Esophagus muscularis mucosa (tissue), 4 donors: ENCODE results near the gene PCDH9. TPM values are rescaled to one million over a fixed set of nuclear protein-coding genes. Genes with fewer than 3 reads are reported as not detected.

ENCODE experiments used
- DNase-seq: peaks from one replicate; pipeline ENCODE4 v3.0.0-alpha.2; 2017; ENCODE audit errors: extremely low spot score
- H3K27ac ChIP-seq, 4 donors: fragments of 200-600 bp; sonication (generic); replicated peaks in 1 of 4; 1 replicate in 3 of 4; 2 replicates in 1 of 4; pipeline ENCODE4 v1.5.1; 2016 to 2019; ENCODE audit warnings: mild to moderate bottlenecking in 1 of 4
- H3K27me3 ChIP-seq, 4 donors: fragments of 200-600 bp; sonication (generic); one replicate each; pipeline versions ENCODE4 v1.5.1 to v1.6.0; 2016 to 2019
- H3K36me3 ChIP-seq, 4 donors: fragments of 200-600 bp; sonication (generic); one replicate each; pipeline ENCODE4 v1.5.1; 2016 to 2019
- H3K4me1 ChIP-seq, 4 donors: fragments of 200-600 bp; sonication (generic); one replicate each; pipeline ENCODE4 v1.5.1; 2016 to 2019
- H3K4me3 ChIP-seq, 4 donors: fragments of 200-600 bp; sonication (generic); 1 replicate in 2 of 4; 2 replicates in 2 of 4; pipeline ENCODE4 v1.5.1; 2016 to 2019; ENCODE audit warnings: mild to moderate bottlenecking in 4 of 4, moderate library complexity in 1 of 4
- H3K9me3 ChIP-seq, 4 donors: fragments of 200-600 bp; sonication (generic); 1 replicate in 3 of 4; 2 replicates in 1 of 4; pipeline ENCODE4 v1.5.1; 2016 to 2019
- EP300 ChIP-seq: sonication (generic); formaldehyde crosslinking; IDR thresholded peaks from one replicate; pipeline ENCODE4 v1.6.1; 2017; ENCODE audit warnings: antibody characterized with exemption
- POLR2A ChIP-seq: fragments of 450-650 bp; IDR thresholded peaks from one replicate; pipeline ENCODE4 v1.6.1; 2017; ENCODE audit warnings: antibody characterized with exemption, moderate library complexity, mild to moderate bottlenecking, low read depth
- POLR2AphosphoS5 ChIP-seq, 2 donors: sonication (generic); formaldehyde crosslinking; IDR thresholded peaks; one replicate each; pipeline ENCODE4 v1.6.1; 2017; ENCODE audit warnings: antibody characterized with exemption in 2 of 2
- WGBS: methylation state at CpG from one replicate; pipeline ENCODE4 v1.1.5; 2018; 5-methylcytosine and 5-hydroxymethylcytosine counted together
- intact Hi-C: fragments of 100-400 bp; cut with DNase I; formaldehyde crosslinking; loops from one replicate; pipeline ENCODE4 v1.15.1; 2023
- total RNA-seq, 4 donors: library from RNA; depleted of rRNA; stranded (reverse); fragments of >200 nt; gene quantifications; one replicate each; pipeline versions ENCODE4 v1.1.0 to v1.2.1, GENCODE V29; 2016
- TF ChIP-seq, protein P1 (sequence below), 3 experiments: fragments of 200-600 bp in 2 of 3; fragments of 450-650 bp in 1 of 3; sonication (generic) in 2 of 3; IDR thresholded peaks; one replicate each; pipeline ENCODE4 v1.5.1; 2017 to 2019; ENCODE audit warnings: antibody characterized with exemption in 3 of 3, mild to moderate bottlenecking in 2 of 3, moderate library complexity in 1 of 3

The PCDH9 gene
- total RNA-seq, 4 donors from 2014 or later = 33.8 to 81.8 (median 49.1) TPM

- H3K27ac ChIP-seq = no peak overlapping the region
- WGBS = 91% methylated on average over 2 of the region's 2 CpGs
- no peaks in the 10 kb centered on the region for H3K9me3 ChIP-seq
- H3K4me1 ChIP-seq = peaks cover 5 to 31% (median 22%) of the 10 kb centered on the region in 4 donors
- no peaks in the 10 kb centered on the region for H3K27me3 ChIP-seq
- TF ChIP-seq EP300 (no peak), POLR2AphosphoS5 (IDR thresholded peaks at IDR 0.05) (no peak), POLR2A (no peak)
- TF ChIP-seq, protein P1, sequence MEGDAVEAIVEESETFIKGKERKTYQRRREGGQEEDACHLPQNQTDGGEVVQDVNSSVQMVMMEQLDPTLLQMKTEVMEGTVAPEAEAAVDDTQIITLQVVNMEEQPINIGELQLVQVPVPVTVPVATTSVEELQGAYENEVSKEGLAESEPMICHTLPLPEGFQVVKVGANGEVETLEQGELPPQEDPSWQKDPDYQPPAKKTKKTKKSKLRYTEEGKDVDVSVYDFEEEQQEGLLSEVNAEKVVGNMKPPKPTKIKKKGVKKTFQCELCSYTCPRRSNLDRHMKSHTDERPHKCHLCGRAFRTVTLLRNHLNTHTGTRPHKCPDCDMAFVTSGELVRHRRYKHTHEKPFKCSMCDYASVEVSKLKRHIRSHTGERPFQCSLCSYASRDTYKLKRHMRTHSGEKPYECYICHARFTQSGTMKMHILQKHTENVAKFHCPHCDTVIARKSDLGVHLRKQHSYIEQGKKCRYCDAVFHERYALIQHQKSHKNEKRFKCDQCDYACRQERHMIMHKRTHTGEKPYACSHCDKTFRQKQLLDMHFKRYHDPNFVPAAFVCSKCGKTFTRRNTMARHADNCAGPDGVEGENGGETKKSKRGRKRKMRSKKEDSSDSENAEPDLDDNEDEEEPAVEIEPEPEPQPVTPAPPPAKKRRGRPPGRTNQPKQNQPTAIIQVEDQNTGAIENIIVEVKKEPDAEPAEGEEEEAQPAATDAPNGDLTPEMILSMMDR (IDR thresholded peaks at IDR 0.05) = no peak
- no peak for DNase-seq
- H3K36me3 ChIP-seq = no peaks in the 10 kb centered on the region
- intact Hi-C loops = no loop called here
- H3K4me3 ChIP-seq = no peak overlapping the region
Observed at GRCh38 chr13:66402546-66402945, 827.6 kb downstream of the PCDH9 start.

DNA sequence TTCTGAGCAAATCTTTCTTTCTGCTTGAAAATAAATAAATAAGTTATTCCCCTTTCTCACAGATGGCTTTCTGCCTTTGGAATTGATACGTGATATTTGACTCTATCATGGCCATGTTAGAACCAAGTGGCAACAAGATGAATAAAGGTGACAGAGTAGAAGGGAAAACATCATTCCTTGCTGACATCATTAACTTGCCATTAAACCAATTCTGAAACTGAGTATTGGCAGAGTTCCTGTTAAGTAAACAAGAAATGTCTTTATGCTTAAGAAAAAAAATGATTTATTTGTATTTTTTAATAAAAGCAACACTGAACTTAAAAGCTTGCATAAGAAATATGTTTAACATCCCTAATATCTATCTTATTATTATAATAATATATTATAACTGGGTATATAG is 828.1 kb downstream of the PCDH9 start:
- intact Hi-C loops = no loop called here
- no peaks in the 10 kb centered on the region for H3K36me3 ChIP-seq
- DNase-seq = no peak
- H3K4me3 ChIP-seq = no peak overlapping the region
- no peaks in the 10 kb centered on the region for H3K27me3 ChIP-seq
- H3K4me1 ChIP-seq = peaks cover 5 to 26% (median 18%) of the 10 kb centered on the region in 4 donors
- H3K27ac ChIP-seq = no peak overlapping the region
- TF ChIP-seq POLR2AphosphoS5 (IDR thresholded peaks at IDR 0.05) (no peak), EP300 (no peak), POLR2A (no peak)
- TF ChIP-seq, protein P1 (IDR thresholded peaks at IDR 0.05) = no peak
- H3K9me3 ChIP-seq = no peaks in the 10 kb centered on the region
- 86% methylated on average over 1 of the region's 1 CpG for WGBS

DNA sequence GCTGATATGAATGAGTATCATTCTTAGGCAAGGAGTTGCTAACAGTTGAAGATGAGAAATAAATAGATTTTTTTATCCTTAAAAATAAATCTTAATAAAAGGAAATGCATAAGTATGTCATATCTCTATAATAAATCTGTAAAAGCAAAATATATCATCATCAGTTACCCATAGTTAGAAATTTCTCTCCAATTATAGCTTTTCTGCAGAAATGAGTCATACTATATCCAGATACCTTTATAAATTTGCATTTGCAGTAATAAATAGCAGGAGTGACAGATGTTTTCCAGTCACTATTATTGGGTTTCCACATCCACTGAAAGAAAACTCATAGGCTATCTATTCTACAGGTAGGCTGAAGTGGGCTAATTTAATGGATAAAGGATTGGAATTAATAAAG is 829.8 kb downstream of the PCDH9 start:
- no peak overlapping the region for H3K4me3 ChIP-seq
- no peaks in the 10 kb centered on the region for H3K9me3 ChIP-seq
- H3K4me1 ChIP-seq = peaks cover 0 to 8% (median under 1%) of the 10 kb centered on the region in 4 donors
- TF ChIP-seq EP300 (no peak), POLR2AphosphoS5 (IDR thresholded peaks at IDR 0.05) (no peak), POLR2A (no peak)
- TF ChIP-seq, protein P1 (IDR thresholded peaks at IDR 0.05) = no peak
- intact Hi-C loops = no loop called here
- H3K27ac ChIP-seq = no peak overlapping the region
- no peak for DNase-seq
- no peaks in the 10 kb centered on the region for H3K27me3 ChIP-seq
- H3K36me3 ChIP-seq = no peaks in the 10 kb centered on the region

GRCh38 chr13:66399873-66400272 is 830.3 kb downstream of the PCDH9 start:
- WGBS = 93% methylated on average over 1 of the region's 1 CpG
- intact Hi-C loops = no loop called here
- TF ChIP-seq POLR2AphosphoS5 (IDR thresholded peaks at IDR 0.05) (no peak), POLR2A (no peak)
- TF ChIP-seq, protein P1 (IDR thresholded peaks at IDR 0.05) = no peak

DNA sequence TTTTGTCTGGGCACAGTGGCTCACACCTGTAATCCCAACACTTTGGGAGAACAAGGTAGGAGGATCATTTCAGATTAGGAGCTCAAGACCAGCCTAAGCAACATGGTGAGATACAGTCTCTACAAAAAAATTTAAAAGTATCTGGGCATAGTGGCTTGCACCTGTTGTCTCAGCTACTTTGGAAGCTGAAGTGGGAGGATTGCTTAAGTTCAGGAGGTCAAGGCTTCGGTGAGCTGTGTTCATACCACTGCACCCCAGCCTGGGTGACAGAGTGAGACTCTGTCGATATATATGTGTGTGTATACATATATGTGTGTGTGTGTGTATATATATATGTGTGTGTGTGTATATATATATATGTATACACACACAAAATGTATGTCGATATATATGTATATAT is 833.0 kb downstream of the PCDH9 start:
- peaks cover 0 to 5% (median 0%) of the 10 kb centered on the region in 4 donors for H3K4me1 ChIP-seq
- WGBS = 90% methylated on average over 3 of the region's 3 CpGs
- no peaks in the 10 kb centered on the region for H3K27me3 ChIP-seq
- TF ChIP-seq POLR2A (no peak), EP300 (no peak), POLR2AphosphoS5 (IDR thresholded peaks at IDR 0.05) (no peak)
- TF ChIP-seq, protein P1 (IDR thresholded peaks at IDR 0.05) = no peak
- no peaks in the 10 kb centered on the region for H3K36me3 ChIP-seq
- intact Hi-C loops = no loop called here
- H3K4me3 ChIP-seq = no peak overlapping the region
- H3K27ac ChIP-seq = no peak overlapping the region
- DNase-seq = no peak
- no peaks in the 10 kb centered on the region for H3K9me3 ChIP-seq

More at GRCh38 chr13:66399873-66400272, 830.3 kb downstream of the PCDH9 start:
- DNase-seq = no peak
- no peak overlapping the region for H3K4me3 ChIP-seq
- no peaks in the 10 kb centered on the region for H3K9me3 ChIP-seq
- H3K36me3 ChIP-seq = no peaks in the 10 kb centered on the region
- H3K4me1 ChIP-seq = peaks cover 0 to 5% (median 0%) of the 10 kb centered on the region in 4 donors
- H3K27ac ChIP-seq = no peak overlapping the region
- no peaks in the 10 kb centered on the region for H3K27me3 ChIP-seq
